ENCODE measurements around the gene KIAA1958.
"Not testable (repeated sequence)": the region's sequence is repeated elsewhere in the genome, so short reads cannot be mapped to it uniquely, and the experiment has no call there.

Gene KIAA1958

DNA sequence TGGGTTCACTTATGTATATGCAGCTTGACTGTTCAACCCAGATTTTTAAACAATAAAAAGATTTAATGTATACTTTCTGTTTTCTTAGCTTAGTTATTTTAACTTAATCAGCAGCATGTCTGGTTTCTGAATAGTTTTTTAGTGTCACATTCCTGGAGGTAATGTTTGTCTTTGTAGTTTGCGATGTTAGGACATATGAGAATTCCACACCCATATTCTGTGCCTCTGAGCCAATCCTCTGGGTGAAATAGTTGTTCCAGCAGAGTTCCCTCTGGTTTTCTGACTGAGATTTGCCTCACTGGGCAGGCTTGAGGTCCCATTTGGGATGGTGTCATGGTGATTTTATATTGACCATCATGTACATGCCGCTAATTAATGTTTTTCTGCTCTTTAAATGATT lies 182.7 kb downstream of the KIAA1958 start:
- no peak for DNase-seq

DNA sequence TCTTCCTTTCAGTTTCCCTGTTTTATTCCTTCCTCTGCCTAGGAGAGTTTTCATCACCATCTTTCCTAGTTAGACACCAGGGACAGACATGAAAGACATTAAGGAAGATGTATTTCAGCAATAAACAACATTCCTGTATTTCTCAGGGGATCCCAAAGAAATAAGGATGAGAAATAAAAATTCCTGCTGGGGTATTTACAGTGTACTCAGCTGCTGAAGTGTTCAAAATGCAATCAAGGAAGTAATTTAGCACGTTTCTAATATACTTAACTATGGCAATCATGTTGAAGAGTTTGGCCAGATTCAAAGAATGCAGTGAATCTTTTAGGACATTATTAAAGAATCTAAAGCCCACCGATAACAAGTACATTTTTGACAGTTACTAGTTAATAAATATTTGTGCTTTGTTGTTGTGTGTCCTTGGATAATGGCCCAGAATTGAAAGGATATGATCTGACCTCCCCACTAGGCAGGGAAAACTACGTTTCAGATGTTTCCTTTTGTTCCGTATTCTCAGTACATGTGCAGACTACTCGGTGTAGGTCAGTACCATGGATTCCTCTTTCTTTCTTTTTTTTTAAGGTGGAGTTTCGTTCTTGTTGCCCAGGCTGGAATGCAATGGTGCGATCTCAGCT lies 184.5 kb downstream of the KIAA1958 start:
- DNase-seq: no peak

DNA sequence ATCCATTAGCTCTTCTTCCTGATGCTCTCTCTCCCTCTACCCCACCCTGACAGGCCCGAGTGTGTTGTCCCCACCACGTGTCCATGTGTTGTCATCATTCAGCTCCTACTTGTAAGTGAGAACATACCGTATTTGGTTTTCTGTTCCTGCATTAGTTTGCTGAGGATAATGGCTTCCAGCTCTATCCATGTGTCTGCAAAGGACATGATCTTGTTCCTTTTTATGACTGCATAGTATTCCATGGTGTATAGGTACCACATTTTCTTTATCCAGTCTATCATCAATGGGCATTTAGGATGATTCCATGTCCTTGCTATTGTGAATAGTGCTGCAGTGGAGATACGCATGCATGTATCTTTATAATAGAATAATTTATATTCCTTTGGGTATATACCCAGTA lies 186.6 kb downstream of the KIAA1958 start:
- not testable (repeated sequence) for DNase-seq

DNA sequence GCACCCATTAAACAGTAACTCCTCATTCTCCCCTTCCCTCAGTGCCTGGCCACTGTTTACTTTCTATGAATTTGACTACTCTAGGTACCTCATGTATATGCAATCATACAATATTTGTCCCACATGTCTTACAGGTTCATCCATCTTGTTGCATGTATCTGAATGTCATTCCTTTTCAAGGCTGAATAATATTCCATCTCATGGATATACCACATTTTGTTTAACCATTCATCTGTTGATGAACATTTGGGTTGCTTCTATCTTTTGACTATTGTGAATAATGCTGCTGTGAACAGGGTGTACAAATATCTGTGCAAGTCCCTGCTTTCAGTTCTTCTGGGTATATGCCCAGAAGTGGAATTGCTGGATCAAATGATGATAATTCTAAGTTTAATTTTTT lies 190.4 kb downstream of the KIAA1958 start:
- no peak for DNase-seq

DNA sequence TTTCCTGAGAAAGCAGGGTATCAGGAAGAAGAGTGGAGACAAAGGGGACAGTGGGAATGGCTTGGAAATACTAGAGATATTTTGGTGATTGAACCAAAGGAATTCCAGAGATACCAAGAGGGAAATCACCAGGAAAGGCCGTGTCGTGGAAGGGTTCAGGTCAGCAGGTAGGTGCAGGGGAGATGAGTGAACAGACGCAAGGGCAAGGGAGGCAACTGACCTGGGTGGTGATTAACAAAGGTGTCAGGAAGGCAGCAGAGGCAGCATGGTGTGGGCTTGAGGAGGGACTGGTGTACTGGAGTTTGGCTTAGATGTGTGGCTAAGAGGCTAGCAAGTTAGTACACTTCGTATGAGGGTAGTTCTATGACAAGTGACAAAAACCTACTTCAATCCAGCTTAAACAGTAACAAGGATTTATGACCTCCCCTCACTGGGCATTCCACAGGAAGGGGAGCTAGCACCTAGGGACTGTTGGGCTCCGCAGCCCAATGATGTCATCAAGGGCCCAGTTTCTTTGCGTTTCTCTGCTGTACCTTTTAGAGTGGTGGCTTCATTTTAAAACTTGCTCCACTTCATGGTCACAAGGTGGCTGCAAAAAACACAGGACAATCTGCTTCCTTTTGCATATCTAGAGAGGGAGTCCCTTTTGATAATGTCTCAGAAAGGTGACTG lies 194.2 kb downstream of the KIAA1958 start:
- DNase-seq: no peak

DNA sequence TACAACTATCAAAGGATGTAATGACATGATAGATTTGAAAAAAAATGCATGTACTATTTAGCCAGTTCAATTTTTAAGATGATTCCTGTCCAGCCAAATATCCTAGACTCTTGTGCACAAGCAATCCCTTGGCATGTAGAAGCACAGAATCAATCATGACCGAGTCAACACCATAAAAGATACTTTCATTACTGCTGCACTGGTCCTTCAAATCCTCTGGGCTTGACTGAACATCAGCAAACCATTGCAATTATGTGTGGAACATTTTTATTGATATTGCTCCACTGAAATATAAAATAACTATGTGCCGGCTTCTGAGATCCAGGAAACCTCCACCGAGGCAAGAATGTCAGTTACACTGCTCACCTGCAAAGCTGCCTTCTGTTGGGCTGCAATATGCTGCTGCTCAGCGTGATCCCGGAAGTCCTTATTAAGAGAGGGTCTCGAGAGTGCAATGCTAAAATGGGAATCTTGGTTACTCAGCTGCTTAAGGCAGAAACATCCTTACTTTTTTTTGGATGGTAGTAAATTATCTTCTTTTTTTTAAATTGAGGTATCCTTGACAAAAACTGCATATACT lies 202.6 kb downstream of the KIAA1958 start:
- no peak for DNase-seq

DNA sequence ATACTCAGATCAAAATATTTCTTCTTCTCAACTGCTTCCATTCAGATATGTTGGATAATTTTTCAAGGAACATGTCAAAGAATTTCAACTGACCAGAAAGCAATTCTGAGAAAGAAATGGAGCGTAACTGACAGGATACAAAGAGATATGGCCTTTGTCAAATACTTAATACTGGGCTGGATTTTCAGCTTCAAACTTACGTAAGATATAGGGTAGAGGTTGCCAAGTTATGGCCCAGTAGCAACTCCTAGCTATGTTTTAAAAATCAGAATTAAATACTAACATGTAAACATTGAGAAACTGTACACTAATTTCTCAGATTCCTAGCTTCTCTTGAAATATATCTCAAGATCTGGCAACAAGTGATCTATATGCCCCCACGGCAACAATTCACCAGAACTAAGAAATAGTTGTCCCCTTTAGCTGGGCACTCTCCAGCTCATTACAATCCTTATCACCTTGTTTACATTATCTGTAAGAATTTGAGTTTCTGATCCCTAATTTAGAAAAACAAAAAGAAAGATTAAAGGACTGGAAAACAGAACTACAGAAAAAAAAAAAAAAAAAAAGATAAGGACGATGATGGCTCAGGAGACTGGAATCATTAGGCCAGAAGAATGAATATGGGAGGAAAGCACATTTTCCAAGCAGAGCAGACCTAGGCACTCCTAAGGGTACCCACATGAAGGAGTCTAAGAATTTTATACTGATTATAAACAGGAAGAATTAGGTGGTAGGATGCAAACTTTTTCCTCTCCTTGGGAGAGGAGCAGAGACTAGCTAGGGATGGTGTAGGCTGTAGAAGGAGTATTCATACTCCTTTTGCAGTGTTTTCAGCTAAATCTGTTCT lies 208.3 kb downstream of the KIAA1958 start:
- DNase-seq: no peak

DNA sequence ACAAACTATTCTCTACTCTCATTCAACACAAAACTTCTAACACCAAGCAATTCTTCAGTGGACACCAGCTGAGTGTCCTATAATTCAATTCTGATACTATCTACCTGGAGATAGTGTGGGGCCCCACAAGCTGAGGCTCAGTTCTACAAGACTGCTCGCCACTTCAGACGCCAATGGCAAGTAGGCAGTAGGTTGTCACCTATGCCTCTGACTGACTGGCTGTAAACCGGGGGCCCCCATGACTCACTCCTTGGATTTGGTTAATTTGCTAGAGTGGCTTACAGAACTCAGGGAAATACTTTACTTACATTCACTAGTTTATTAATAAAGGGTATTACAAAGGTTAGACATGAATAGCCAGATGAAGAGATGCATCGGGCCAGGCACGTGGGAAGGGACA lies 209.8 kb downstream of the KIAA1958 start:
- no peak for DNase-seq

DNA sequence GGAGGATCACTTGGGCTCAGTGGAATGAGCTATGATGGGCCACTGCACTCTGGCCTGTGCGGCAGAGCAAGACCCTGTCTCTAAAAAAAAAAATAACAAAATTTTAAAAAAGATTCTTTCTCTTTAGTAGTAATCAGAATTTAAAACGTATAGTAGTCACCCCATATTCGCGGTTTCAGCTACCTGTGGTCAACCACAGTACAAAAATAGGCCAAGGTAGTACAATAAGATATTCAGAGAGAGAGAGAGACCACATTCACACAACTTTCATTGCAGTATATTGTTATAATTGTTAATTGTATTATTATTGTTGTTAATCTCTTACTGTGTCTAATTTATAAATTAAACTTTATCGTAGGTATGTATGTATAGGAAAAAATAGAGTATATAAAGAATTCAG lies 212.6 kb downstream of the KIAA1958 start:
- DNase-seq: no peak

DNA sequence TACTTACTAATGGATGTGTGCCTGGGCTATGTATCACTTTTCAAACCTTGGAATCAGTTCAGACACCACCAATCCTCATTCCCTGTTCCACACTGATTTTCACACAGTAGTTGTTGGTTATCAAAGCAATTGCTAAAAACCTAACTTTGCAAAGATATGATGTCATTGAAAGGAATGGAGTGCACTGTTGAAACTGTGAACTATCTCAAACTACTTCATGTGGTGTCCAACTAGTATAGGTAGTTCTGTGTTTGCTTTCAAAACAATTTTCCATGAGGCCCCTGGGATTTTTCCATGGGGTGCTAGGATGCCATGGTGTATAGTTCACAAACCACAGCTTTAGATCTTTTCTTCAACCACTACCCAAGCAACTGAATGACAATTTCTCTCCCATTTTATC lies 213.5 kb downstream of the KIAA1958 start:
- no peak for DNase-seq

DNA sequence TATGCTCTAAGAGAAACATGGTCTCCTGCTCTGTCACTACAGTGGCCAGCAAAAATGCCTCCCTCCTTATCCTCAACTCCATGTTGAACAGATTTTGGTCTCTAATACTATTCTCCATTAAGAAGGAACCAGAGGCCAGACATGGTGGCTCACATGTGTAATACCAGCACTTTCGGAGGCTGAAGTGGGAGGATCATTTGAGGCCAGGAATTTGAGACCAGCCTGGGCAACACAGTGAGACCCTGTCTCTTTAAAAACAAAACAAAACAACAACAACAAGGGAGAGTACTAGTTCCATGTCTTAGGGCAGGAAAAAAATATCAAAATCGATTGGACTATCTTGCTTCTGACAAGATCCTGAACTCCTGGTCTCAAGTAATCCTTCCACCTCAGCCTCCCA lies 216.7 kb downstream of the KIAA1958 start:
- no peak for DNase-seq

DNA sequence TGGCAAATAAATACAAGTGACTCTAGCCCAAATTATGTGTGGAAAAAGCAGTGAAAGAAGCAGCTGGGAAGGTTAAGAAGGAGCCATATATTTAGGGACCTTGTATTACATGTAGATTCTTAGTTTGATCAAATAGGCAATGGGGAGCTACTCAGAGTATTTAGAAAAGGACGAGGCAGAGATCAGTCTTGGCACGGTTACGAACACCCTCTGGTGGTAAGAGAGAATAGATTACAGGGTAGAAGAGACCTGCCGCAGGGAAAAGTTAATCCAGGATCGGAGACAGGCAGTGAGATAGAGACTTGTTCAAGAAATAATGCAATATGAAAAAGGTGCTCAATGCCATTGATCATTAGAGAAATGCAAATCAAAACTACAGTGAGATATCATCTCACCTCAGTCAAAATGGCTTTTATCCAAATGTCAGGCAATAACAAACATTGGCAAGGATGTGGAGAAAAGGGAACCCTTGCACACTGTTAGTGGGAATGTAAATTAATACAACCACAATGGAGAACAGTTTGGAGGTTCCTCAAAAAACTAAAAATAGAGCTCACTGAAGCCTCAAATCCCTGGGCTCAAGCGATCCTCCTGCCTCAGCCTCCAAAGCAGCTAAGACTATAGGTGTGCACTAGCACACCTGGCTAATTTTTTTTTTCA lies 219.3 kb downstream of the KIAA1958 start:
- DNase-seq: no peak

DNA sequence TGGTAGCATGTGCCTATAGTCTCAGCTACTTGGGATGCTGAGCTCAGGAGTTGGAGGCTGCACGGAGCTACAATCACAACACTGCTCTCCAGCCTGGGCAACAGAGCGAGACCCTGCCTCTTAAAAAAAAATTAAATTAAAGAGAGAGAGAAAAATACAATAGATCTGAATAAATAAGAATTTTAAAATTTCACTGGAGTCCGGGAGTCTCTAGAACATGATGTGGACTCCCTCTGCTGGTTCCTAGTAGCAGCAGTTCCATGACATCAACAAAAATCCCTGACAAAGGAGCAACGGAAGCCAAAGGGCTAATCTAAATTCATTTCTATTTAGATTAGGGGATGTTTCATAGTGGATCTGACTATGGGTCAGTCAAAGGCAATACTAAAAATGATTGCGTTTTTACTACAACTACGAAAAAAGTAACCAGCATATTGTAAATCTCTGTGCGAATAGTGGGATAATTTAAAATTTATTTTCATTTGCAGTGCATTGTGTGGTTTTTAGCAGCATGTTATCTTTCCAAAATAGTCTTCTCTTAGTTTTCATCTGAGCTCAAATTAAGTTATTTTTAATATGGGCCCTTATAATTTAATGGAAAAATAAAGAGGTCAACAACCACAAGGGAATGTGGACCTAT lies 224.5 kb downstream of the KIAA1958 start:
- DNase-seq: no peak

DNA sequence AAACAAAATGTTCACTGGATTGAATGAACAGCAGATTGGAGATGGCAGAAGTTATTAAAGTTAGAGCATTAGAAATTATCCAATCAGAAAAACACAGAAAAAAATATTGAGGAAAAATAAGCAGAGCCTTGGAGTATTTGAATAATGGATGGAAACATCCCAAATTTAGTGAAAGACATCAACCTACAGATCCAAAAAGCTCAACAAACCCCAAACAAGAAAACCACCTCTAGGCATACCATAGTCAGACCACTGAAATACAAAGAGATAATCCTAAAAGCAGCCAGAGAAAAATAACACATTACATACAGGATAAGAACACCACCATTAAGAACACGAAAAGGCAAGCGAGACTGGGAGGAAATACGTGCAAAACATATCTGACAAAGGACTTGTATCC lies 226.1 kb downstream of the KIAA1958 start:
- DNase-seq: no peak

DNA sequence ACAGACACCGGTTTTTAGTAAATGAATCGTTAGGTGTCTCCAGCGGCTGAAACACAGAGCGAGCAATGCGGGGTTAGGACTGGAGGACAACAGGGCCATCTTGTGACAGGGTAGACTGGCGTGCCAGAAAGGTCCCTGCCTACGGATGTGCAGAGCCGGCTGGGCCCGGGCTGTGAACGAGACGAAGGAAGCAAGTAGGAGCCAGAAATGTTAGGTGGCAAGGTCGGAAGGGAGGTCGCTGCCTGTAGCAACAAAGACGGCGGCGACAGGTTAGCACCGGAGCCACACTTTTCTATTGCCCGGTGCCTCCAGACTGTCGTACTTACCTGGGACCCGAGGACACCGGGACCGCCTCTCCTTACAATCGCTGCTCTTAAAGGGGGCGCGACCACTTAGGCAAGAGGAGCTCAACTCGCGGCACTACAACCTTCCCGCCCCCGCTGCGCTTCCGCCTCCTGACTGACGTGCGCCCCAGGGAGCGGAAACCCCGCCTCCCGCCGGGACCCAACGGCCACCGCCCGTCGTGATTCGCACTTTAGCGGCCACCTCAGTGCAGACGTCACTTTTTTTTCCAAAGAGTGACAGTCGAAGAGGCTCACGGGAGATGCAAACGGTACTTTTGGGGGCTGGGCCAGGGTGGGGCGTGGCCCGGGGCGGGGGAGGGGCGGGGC lies 231.2 kb downstream of the KIAA1958 start, which contains the start of gene INIP:
Gene INIP (minus strand): TSS at position 457 of the 671 bp plus-strand sequence. CDS start 1,632 bp downstream, outside the sequence.
- peak; percentile 84 for DNase-seq
